ENCODE results near the gene LRMDA.

- no peak for TF ChIP-seq CBX2 (IDR thresholded peaks at IDR 0.05; ENCODE audit: low read depth, low read length)
- TF ChIP-seq CBX2 (CRISPR knock-in tag; IDR thresholded peaks at IDR 0.05; ENCODE audit: low read depth): no peak
- no peak for TF ChIP-seq PAF1 (CRISPR knock-in tag; IDR thresholded peaks at IDR 0.05)
- no peak for TF ChIP-seq ZNF24 (IDR thresholded peaks at IDR 0.05)
- TF ChIP-seq ETV5 (CRISPR knock-in tag; IDR thresholded peaks at IDR 0.05; ENCODE audit: borderline replicate concordance): no peak
- no peak for TF ChIP-seq RFX5 (IDR thresholded peaks at IDR 0.05; ENCODE audit: low read depth, low read length)
- TF ChIP-seq CTCF (CRISPR knock-in tag; IDR thresholded peaks at IDR 0.05): no peak
- TF ChIP-seq U2AF2 (IDR thresholded peaks at IDR 0.05; ENCODE audit: low read depth, low read length): no peak
- TF ChIP-seq PRDM4 (CRISPR knock-in tag; IDR thresholded peaks at IDR 0.05; ENCODE audit: borderline replicate concordance): no peak
- TF ChIP-seq MXI1 (IDR thresholded peaks at IDR 0.05; ENCODE audit: borderline replicate concordance, low read depth, low read length): no peak
- no peak for TF ChIP-seq TAF1 (CRISPR knock-in tag; IDR thresholded peaks at IDR 0.05)
- TF ChIP-seq PRPF4 (IDR thresholded peaks at IDR 0.05; ENCODE audit: low read depth, low read length, poor library complexity, severe bottlenecking): no peak
- TF ChIP-seq CREM (IDR thresholded peaks at IDR 0.05): no peak
- no peak for TF ChIP-seq CREM (CRISPR knock-in tag; IDR thresholded peaks at IDR 0.05)
Observed at GRCh38 chr10:75977139-75977538, 545.7 kb downstream of the LRMDA start.

Data from HepG2 (cell line).